Endodermal cell (in vitro differentiated cells): ENCODE results near the gene KATNAL1. TPM values are rescaled to one million over a fixed set of nuclear protein-coding genes. Genes with fewer than 3 reads are reported as not detected.

Experiments
- DNase-seq: peaks from one replicate; pipeline ENCODE4 v3.0.0-alpha.2; 2017
- H3K27ac ChIP-seq: 2 replicates; pipeline ENCODE4 v1.5.1; 2013; ENCODE audit warnings: mild to moderate bottlenecking, low read depth, low read length, moderate library complexity
- H3K27me3 ChIP-seq: 2 replicates; pipeline ENCODE4 v1.6.1; 2013; ENCODE audit warnings: mild to moderate bottlenecking, low read length, moderate library complexity; ENCODE audit not compliant: insufficient read depth, control insufficient read depth, poor library complexity, severe bottlenecking
- H3K36me3 ChIP-seq: 2 replicates; pipeline ENCODE4 v1.7.0; 2013; ENCODE audit warnings: mild to moderate bottlenecking, low read length, moderate library complexity; ENCODE audit not compliant: control insufficient read depth, insufficient read depth
- H3K4me1 ChIP-seq: one replicate; pipeline ENCODE4 v1.7.0; 2013; ENCODE audit warnings: low read length; ENCODE audit not compliant: control insufficient read depth, insufficient read depth
- H3K4me3 ChIP-seq: 2 replicates; pipeline ENCODE4 v1.5.1; 2013; ENCODE audit warnings: mild to moderate bottlenecking, low read length, moderate library complexity
- H3K9ac ChIP-seq: 2 replicates; pipeline ENCODE4 v1.6.1; 2013; ENCODE audit warnings: mild to moderate bottlenecking, low read length, moderate library complexity; ENCODE audit not compliant: poor library complexity, severe bottlenecking; ENCODE audit errors: extremely low read depth
- H3K9me3 ChIP-seq: 2 replicates; pipeline ENCODE4 v1.6.1; 2013; ENCODE audit warnings: mild to moderate bottlenecking, low read length, moderate library complexity; ENCODE audit not compliant: control insufficient read depth
- H3K27ac Mint-ChIP-seq: 2 replicates; pipeline ENCODE4 v1.8.0; 2020; ENCODE audit warnings: mixed read lengths
- H3K27me3 Mint-ChIP-seq: 2 replicates; pipeline ENCODE4 v1.8.0; 2021; ENCODE audit warnings: mild to moderate bottlenecking, mixed read lengths; ENCODE audit not compliant: insufficient read depth
- H3K36me3 Mint-ChIP-seq: 2 replicates; pipeline ENCODE4 v1.8.0; 2020; ENCODE audit warnings: low read depth, mixed read lengths
- H3K4me1 Mint-ChIP-seq: 2 replicates; pipeline ENCODE4 v1.8.0; 2020; ENCODE audit warnings: mixed read lengths
- H3K4me3 Mint-ChIP-seq: 2 replicates; pipeline ENCODE4 v1.8.0; 2020; ENCODE audit warnings: mild to moderate bottlenecking, moderate library complexity, mixed read lengths
- H3K9me3 Mint-ChIP-seq: 2 replicates; pipeline ENCODE4 v1.8.0; 2020; ENCODE audit warnings: mild to moderate bottlenecking, mixed read lengths
- WGBS, 2 experiments: methylation state at CpG; one replicate each; pipeline versions ENCODE4 v1.1.5 to v1.1.7; 2013; ENCODE audit warnings: missing lambda C conversion rate in 2 of 2, mixed read lengths in 1 of 2; ENCODE audit not compliant: insufficient coverage in 1 of 2, insufficient read length in 1 of 2; 5-methylcytosine and 5-hydroxymethylcytosine counted together
- total RNA-seq, 2 donors: library from RNA; stranded (reverse); fragmentation: NEBNext Ultra II Directional in 1 of 2; extraction: Animal tissue kit (Norgen Biotek cat#: 25700) in 1 of 2; gene quantifications; 2 replicates in 1 of 2; 3 replicates in 1 of 2; pipeline ENCODE4 v1.2.1, GENCODE V29; 2021
- TF ChIP-seq, protein P1 (sequence below): fragments of 200-600 bp; sonication (generic); conservative IDR thresholded peaks from 2 replicates; pipeline ENCODE4 v1.5.0; 2021; ENCODE audit warnings: antibody characterized with exemption, mild to moderate bottlenecking

Gene KATNAL1
- total RNA-seq, 2 donors from 2014 or later, result 20.3 to 32.2 TPM

DNA sequence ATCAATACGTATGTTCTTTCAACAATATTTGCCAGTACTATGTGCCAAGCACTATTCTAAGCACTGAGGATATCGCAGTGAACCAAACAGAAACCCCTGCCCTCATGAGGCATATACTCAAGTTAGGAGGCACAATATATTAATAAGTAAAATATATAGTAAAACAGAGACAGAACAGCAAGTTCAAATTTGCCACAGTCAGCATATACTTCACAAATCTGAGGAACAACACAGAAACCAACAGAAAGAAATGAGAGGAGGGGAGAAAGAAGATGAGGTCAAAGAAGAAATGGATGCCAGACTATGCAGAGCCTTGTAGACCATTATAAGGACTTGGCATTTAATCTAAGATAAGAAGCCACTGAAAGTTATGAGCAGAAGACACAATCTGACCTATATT lies 59.9 kb downstream of the KATNAL1 start:
- Histone ChIP-seq H3K27me3 (no peaks in the 10 kb centered on the region), H3K9ac (no peak overlapping the region), H3K4me3 (no peak overlapping the region), H3K4me1 (no peaks in the 10 kb centered on the region), H3K36me3 (peaks cover 15% of the 10 kb centered on the region), H3K27ac (no peak overlapping the region), H3K9me3 (peaks cover 21% of the 10 kb centered on the region)
- TF ChIP-seq, protein P1, sequence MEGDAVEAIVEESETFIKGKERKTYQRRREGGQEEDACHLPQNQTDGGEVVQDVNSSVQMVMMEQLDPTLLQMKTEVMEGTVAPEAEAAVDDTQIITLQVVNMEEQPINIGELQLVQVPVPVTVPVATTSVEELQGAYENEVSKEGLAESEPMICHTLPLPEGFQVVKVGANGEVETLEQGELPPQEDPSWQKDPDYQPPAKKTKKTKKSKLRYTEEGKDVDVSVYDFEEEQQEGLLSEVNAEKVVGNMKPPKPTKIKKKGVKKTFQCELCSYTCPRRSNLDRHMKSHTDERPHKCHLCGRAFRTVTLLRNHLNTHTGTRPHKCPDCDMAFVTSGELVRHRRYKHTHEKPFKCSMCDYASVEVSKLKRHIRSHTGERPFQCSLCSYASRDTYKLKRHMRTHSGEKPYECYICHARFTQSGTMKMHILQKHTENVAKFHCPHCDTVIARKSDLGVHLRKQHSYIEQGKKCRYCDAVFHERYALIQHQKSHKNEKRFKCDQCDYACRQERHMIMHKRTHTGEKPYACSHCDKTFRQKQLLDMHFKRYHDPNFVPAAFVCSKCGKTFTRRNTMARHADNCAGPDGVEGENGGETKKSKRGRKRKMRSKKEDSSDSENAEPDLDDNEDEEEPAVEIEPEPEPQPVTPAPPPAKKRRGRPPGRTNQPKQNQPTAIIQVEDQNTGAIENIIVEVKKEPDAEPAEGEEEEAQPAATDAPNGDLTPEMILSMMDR, result no peak
- peaks cover 30% of the 10 kb centered on the region for H3K9me3 Mint-ChIP-seq
- no peaks in the 10 kb centered on the region for H3K27me3 Mint-ChIP-seq
- no peak overlapping the region for H3K4me3 Mint-ChIP-seq
- DNase-seq, result no peak
- peaks cover 36% of the 10 kb centered on the region for H3K36me3 Mint-ChIP-seq
- 100% methylated on average over 2 of the region's 2 CpGs; no CpG with 5 or more reads in 1 of the 2 experiments for WGBS, 2 experiments
- H3K27ac Mint-ChIP-seq, result no peak overlapping the region
- H3K4me1 Mint-ChIP-seq, result no peaks in the 10 kb centered on the region

DNA sequence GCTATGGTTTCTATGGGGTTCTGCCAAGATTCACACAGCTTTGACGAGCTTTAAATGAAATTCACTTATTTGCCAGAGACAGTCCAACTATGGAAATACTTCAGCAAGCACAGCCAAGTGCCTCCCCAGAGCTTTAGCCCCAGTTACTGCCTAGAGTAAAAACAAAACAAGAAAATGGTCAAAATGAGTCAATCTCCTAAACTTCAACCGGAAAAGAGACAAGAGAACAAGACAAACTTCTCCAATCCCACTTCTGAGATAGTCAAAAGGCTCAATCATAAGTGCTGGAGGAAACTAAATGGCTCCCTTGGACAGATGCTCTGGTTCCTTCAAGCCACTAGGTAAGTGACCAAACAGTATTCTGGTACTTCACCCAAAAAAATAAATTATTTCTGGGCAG lies 65.8 kb downstream of the KATNAL1 start:
- peaks cover 13% of the 10 kb centered on the region for H3K36me3 Mint-ChIP-seq
- H3K9ac ChIP-seq, result no peak overlapping the region
- H3K4me3 Mint-ChIP-seq, result no peak overlapping the region
- peaks cover 4% of the 10 kb centered on the region for H3K9me3 Mint-ChIP-seq
- no peaks in the 10 kb centered on the region for H3K27me3 ChIP-seq
- no peaks in the 10 kb centered on the region for H3K4me1 Mint-ChIP-seq
- H3K36me3 ChIP-seq, result peaks cover 10% of the 10 kb centered on the region
- no peak overlapping the region for H3K27ac ChIP-seq
- no peak overlapping the region for H3K4me3 ChIP-seq
- H3K4me1 ChIP-seq, result no peaks in the 10 kb centered on the region
- 75 to 100% methylated on average over 2 of the region's 2 CpGs for WGBS, 2 experiments
- no peaks in the 10 kb centered on the region for H3K27me3 Mint-ChIP-seq
- H3K9me3 ChIP-seq, result no peaks in the 10 kb centered on the region
- H3K27ac Mint-ChIP-seq, result no peak overlapping the region
- DNase-seq, result no peak
- TF ChIP-seq, protein P1, result no peak

DNA sequence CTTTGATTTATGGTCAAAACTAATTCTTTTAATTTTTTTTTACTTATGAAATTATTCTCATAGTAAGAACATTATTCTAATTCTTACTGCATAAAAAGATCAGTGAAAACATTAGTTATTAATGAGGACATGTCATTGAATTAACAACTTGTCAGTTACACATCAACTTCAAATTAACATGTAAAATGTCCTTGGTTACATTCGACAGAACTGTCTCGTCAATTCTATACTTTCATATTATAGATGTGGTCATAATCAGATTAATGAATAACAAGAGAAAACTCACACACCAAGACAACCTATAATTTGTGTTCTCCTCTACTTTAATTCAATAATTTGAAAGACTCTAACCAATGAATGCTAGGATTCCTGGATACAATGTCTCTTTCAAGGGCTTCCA lies 66.7 kb downstream of the KATNAL1 start:
- no peaks in the 10 kb centered on the region for H3K4me1 ChIP-seq
- no peaks in the 10 kb centered on the region for H3K27me3 ChIP-seq
- H3K36me3 ChIP-seq, result peaks cover 10% of the 10 kb centered on the region
- WGBS, 2 experiments, result no CpG with 5 or more reads among the region's 2 CpGs
- Mint-ChIP-seq H3K27ac (no peak overlapping the region), H3K27me3 (no peaks in the 10 kb centered on the region), H3K4me3 (no peak overlapping the region), H3K36me3 (peaks cover 13% of the 10 kb centered on the region), H3K9me3 (peaks cover 4% of the 10 kb centered on the region), H3K4me1 (no peaks in the 10 kb centered on the region)
- no peak for DNase-seq
- no peak overlapping the region for H3K9ac ChIP-seq
- no peaks in the 10 kb centered on the region for H3K9me3 ChIP-seq
- H3K4me3 ChIP-seq, result no peak overlapping the region
- no peak overlapping the region for H3K27ac ChIP-seq
- TF ChIP-seq, protein P1, result no peak
